ENCODE data around the gene KCNA2. TPM values are rescaled to one million over a fixed set of nuclear protein-coding genes. Genes with fewer than 3 reads are reported as not detected.

Gene KCNA2
- total RNA-seq, 1 experiment from 2014 or later = 0.11 TPM

GRCh38 chr1:110647254-110647891 lies 41.2 kb upstream of the KCNA2 start:
- BruUV-seq (replicated peaks) = no TSS peak
- no peaks in the 10 kb centered on the region for H3K9me3 Mint-ChIP-seq (ENCODE audit: unreplicated experiment)
- intact Hi-C loops (cut with micrococcal nuclease; ENCODE audit: unreplicated experiment) = no loop called here
- Histone ChIP-seq H3K4me3 (ENCODE audit: low read depth, low read length) (no peak overlapping the region), H3K9me3 (no peaks in the 10 kb centered on the region), H3K27me3 (replicated peaks; ENCODE audit: control insufficient read depth, insufficient read depth, low read length) (no peaks in the 10 kb centered on the region), H3K4me1 (no peaks in the 10 kb centered on the region), H3K36me3 (ENCODE audit: control insufficient read depth, insufficient read depth, low read length) (no peaks in the 10 kb centered on the region)
- TF ChIP-seq, protein P1, sequence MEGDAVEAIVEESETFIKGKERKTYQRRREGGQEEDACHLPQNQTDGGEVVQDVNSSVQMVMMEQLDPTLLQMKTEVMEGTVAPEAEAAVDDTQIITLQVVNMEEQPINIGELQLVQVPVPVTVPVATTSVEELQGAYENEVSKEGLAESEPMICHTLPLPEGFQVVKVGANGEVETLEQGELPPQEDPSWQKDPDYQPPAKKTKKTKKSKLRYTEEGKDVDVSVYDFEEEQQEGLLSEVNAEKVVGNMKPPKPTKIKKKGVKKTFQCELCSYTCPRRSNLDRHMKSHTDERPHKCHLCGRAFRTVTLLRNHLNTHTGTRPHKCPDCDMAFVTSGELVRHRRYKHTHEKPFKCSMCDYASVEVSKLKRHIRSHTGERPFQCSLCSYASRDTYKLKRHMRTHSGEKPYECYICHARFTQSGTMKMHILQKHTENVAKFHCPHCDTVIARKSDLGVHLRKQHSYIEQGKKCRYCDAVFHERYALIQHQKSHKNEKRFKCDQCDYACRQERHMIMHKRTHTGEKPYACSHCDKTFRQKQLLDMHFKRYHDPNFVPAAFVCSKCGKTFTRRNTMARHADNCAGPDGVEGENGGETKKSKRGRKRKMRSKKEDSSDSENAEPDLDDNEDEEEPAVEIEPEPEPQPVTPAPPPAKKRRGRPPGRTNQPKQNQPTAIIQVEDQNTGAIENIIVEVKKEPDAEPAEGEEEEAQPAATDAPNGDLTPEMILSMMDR (IDR thresholded peaks at IDR 0.05; ENCODE audit: insufficient read depth in 1 of 2, low read depth in 1 of 2, low read length in 1 of 2, severe bottlenecking in 1 of 2, unreplicated experiment in 1 of 2) = no peak
- ChIA-PET POLR2A (no interaction called here), CTCF (no interaction called here)
- no peaks in the 10 kb centered on the region for H3K4me1 Mint-ChIP-seq (ENCODE audit: low read depth, unreplicated experiment)
- H3K27me3 Mint-ChIP-seq (ENCODE audit: insufficient read depth, unreplicated experiment) = peaks cover 5% of the 10 kb centered on the region
- no peak for DNase-seq
- H3K4me3 Mint-ChIP-seq (ENCODE audit: unreplicated experiment) = no peak overlapping the region
- H3K27ac Mint-ChIP-seq (ENCODE audit: unreplicated experiment) = no peak overlapping the region
- H3K36me3 Mint-ChIP-seq (ENCODE audit: insufficient read depth, unreplicated experiment) = no peaks in the 10 kb centered on the region

DNA sequence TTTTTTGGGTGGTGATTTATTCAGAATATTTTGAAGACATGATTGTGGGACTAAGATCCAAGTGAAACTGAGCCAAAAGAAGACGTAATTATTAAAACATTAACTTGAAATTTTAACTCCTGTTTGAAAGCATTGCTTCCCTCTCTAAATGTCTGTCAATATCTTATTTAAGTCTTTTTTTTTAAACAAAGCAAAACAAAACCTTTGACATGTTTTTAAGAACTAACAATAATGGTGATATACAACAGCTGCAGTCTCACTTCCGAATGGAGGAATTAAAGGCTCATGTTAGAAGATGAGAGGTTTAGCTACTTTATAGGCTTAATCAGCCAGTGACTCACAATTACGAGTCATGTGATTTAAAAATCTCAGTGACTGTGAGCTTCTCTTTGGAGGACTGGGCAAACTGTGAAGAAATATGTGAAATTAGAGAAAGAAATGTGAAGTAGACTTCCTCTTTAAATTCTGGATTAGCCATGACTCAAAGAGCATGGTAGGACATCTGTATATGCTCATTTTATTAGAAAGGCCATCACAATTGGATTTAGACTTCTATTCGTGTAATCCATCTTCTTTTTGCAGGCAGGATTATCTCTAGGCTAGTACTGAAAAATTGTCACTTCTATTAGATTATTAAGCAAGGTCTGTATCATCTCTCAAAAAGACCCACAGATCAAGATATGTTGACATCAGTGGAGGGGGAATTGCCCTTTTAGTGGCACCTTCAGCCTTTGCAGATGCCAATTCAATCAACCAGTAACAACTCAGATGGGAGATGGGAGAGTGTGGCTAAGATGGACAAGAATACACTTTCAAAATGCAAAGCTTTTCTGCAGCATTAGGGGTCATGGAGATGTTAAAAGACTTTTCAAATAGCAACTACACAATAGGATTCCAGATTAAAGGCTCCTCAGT lies 39.9 kb upstream of the KCNA2 start:
- H3K27ac Mint-ChIP-seq (ENCODE audit: unreplicated experiment) = no peak overlapping the region
- H3K9me3 ChIP-seq = no peaks in the 10 kb centered on the region
- no peak overlapping the region for H3K4me3 Mint-ChIP-seq (ENCODE audit: unreplicated experiment)
- DNase-seq = no peak
- no peaks in the 10 kb centered on the region for H3K36me3 Mint-ChIP-seq (ENCODE audit: insufficient read depth, unreplicated experiment)
- H3K4me1 Mint-ChIP-seq (ENCODE audit: low read depth, unreplicated experiment) = no peaks in the 10 kb centered on the region
- H3K4me3 ChIP-seq (ENCODE audit: low read depth, low read length) = no peak overlapping the region
- TF ChIP-seq, protein P1 (IDR thresholded peaks at IDR 0.05; ENCODE audit: insufficient read depth in 1 of 2, low read depth in 1 of 2, low read length in 1 of 2, severe bottlenecking in 1 of 2, unreplicated experiment in 1 of 2) = no peak
- no peaks in the 10 kb centered on the region for H3K36me3 ChIP-seq (ENCODE audit: control insufficient read depth, insufficient read depth, low read length)
- intact Hi-C loops (cut with micrococcal nuclease; ENCODE audit: unreplicated experiment) = no loop called here
- ChIA-PET CTCF (no interaction called here), POLR2A (no interaction called here)
- no peaks in the 10 kb centered on the region for H3K9me3 Mint-ChIP-seq (ENCODE audit: unreplicated experiment)
- BruUV-seq (replicated peaks) = no TSS peak
- H3K4me1 ChIP-seq = no peaks in the 10 kb centered on the region
- no peaks in the 10 kb centered on the region for H3K27me3 ChIP-seq (replicated peaks; ENCODE audit: control insufficient read depth, insufficient read depth, low read length)
- H3K27me3 Mint-ChIP-seq (ENCODE audit: insufficient read depth, unreplicated experiment) = peaks cover 6% of the 10 kb centered on the region

DNA sequence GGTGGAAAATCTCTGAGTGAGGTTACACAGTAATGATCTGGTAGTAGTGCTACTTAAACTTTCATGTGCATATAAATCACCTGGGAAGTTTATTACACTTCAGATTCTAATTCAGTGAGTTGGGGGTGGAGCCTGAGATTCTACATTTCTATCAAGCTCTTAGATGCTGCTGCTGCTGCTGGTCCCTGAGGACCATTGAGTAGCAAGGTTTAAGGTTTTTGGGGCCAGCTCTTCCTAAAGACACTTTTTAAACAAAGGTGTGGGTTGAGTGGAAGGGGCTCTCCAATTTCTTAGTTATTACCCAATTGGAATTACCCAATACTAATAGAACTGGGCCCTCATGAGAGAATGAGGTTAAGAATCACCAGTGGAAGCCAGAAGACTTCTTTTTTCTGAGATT lies 39.1 kb upstream of the KCNA2 start:
- BruUV-seq (replicated peaks) = no TSS peak
- no peaks in the 10 kb centered on the region for H3K9me3 ChIP-seq
- H3K4me3 ChIP-seq (ENCODE audit: low read depth, low read length) = no peak overlapping the region
- POLR2A ChIA-PET = no interaction called here
- no peaks in the 10 kb centered on the region for H3K4me1 ChIP-seq
- Mint-ChIP-seq H3K27ac (ENCODE audit: unreplicated experiment) (no peak overlapping the region), H3K36me3 (ENCODE audit: insufficient read depth, unreplicated experiment) (no peaks in the 10 kb centered on the region), H3K27me3 (ENCODE audit: insufficient read depth, unreplicated experiment) (peaks cover 9% of the 10 kb centered on the region), H3K4me1 (ENCODE audit: low read depth, unreplicated experiment) (no peaks in the 10 kb centered on the region), H3K4me3 (ENCODE audit: unreplicated experiment) (no peak overlapping the region), H3K9me3 (ENCODE audit: unreplicated experiment) (no peaks in the 10 kb centered on the region)
- DNase-seq = no peak
- no peaks in the 10 kb centered on the region for H3K36me3 ChIP-seq (ENCODE audit: control insufficient read depth, insufficient read depth, low read length)
- TF ChIP-seq, protein P1 (IDR thresholded peaks at IDR 0.05; ENCODE audit: insufficient read depth in 1 of 2, low read depth in 1 of 2, low read length in 1 of 2, severe bottlenecking in 1 of 2, unreplicated experiment in 1 of 2) = no peak
- CTCF ChIA-PET = no interaction called here
- intact Hi-C loops (cut with micrococcal nuclease; ENCODE audit: unreplicated experiment) = no loop called here
- H3K27me3 ChIP-seq (replicated peaks; ENCODE audit: control insufficient read depth, insufficient read depth, low read length) = no peaks in the 10 kb centered on the region
